Measurements from ENCODE around the gene RIMS4.

DNA sequence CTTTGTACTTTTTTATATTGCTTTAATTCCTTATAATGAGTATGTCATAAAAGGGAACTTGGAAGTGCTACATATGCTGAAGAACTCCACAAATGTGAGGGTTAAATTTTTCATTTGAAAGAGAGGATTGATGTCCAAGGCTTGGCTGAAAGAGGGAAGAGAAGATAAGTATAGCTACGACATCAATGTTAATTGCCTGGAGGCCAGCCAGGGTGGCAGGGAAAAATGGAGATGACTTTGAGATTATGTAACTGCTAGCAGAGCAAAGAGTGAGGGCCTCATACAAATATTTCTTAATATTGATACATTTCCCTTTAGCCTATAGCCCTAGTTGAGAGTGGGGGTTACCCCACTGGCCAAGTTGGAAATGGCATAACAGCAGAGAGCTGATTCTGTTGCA lies 24.8 kb upstream of the RIMS4 start:
- no peak for TF ChIP-seq CTCF (IDR thresholded peaks at IDR 0.05; ENCODE audit: low read length)
- TF ChIP-seq EZH2 (IDR thresholded peaks at IDR 0.05; ENCODE audit: borderline replicate concordance, low read length), result no peak

Data from OCI-LY1 (cell line).